GM23338 (cell line): Measurements from ENCODE around the gene COX20. TPM values are rescaled to one million over a fixed set of nuclear protein-coding genes. Genes with fewer than 3 reads are reported as not detected.

Experiments used
- ATAC-seq: fragments of 200-7000 bp; cut with Tn5 transposase; 3 replicates; pipeline ENCODE4 v1.9.1; 2020
- DNase-seq: peaks from one replicate; pipeline ENCODE4 v3.0.0-alpha.2; 2015; ENCODE audit warnings: low spot score
- H2AFZ ChIP-seq: fragments of 200-600 bp; sonication (generic); 2 replicates; pipeline ENCODE4 v1.8.0; 2016; ENCODE audit warnings: antibody characterized with exemption, mild to moderate bottlenecking, moderate library complexity
- H3F3A ChIP-seq: fragments of 200-600 bp; sonication (generic); replicated peaks from 2 replicates; pipeline ENCODE4 v1.8.0; 2017; ENCODE audit warnings: antibody characterized with exemption, mixed run types, low read depth
- H3K27ac ChIP-seq: fragments of 200-600 bp; sonication (generic); 2 replicates; pipeline ENCODE4 v1.6.1; 2016; ENCODE audit warnings: low read depth
- H3K27me3 ChIP-seq: fragments of 200-600 bp; sonication (generic); 2 replicates; pipeline ENCODE4 v1.8.0; 2016; ENCODE audit warnings: mild to moderate bottlenecking, mixed run types, moderate library complexity; ENCODE audit not compliant: insufficient read depth
- H3K36me3 ChIP-seq: fragments of 200-600 bp; sonication (generic); 2 replicates; pipeline ENCODE4 v1.8.0; 2016; ENCODE audit warnings: mild to moderate bottlenecking; ENCODE audit not compliant: insufficient read depth
- H3K4me1 ChIP-seq: fragments of 200-600 bp; sonication (generic); 2 replicates; pipeline ENCODE4 v1.8.0; 2016; ENCODE audit warnings: mild to moderate bottlenecking, moderate library complexity; ENCODE audit not compliant: insufficient read depth
- H3K4me2 ChIP-seq: fragments of 200-600 bp; sonication (generic); 2 replicates; pipeline ENCODE4 v1.7.1; 2017; ENCODE audit warnings: mixed run types
- H3K4me3 ChIP-seq: fragments of 200-600 bp; sonication (generic); 2 replicates; pipeline ENCODE4 v1.6.1; 2016; ENCODE audit warnings: mixed run types
- H3K79me2 ChIP-seq: fragments of 200-600 bp; sonication (generic); replicated peaks from 2 replicates; pipeline ENCODE4 v1.8.0; 2017; ENCODE audit warnings: mild to moderate bottlenecking; ENCODE audit not compliant: insufficient read depth
- H3K9me2 ChIP-seq: fragments of 200-600 bp; sonication (generic); 2 replicates; pipeline ENCODE4 v1.8.0; 2017; ENCODE audit not compliant: insufficient read depth
- H4K20me1 ChIP-seq: fragments of 200-600 bp; sonication (generic); replicated peaks from 2 replicates; pipeline ENCODE4 v1.8.0; 2017; ENCODE audit warnings: mild to moderate bottlenecking; ENCODE audit not compliant: insufficient read depth
- H3K27ac Mint-ChIP-seq: 2 replicates; pipeline ENCODE4 v1.8.0; 2020; ENCODE audit warnings: inconsistent platforms, mild to moderate bottlenecking, moderate library complexity, mixed read lengths
- H3K27me3 Mint-ChIP-seq: 3 replicates; pipeline ENCODE4 v1.8.0; 2022; ENCODE audit warnings: low read depth, mild to moderate bottlenecking, moderate library complexity, mixed read lengths, inconsistent platforms; ENCODE audit not compliant: insufficient read depth, poor library complexity
- H3K36me3 Mint-ChIP-seq: 3 replicates; pipeline ENCODE4 v1.8.0; 2021; ENCODE audit warnings: low read depth, mild to moderate bottlenecking, inconsistent platforms, moderate library complexity, mixed read lengths
- H3K4me1 Mint-ChIP-seq: 3 replicates; pipeline ENCODE4 v1.8.0; 2020; ENCODE audit warnings: mild to moderate bottlenecking, inconsistent platforms, mixed read lengths
- H3K4me3 Mint-ChIP-seq: 3 replicates; pipeline ENCODE4 v1.8.0; 2021; ENCODE audit warnings: moderate library complexity, mild to moderate bottlenecking, inconsistent platforms, mixed read lengths
- H3K9me3 Mint-ChIP-seq: 3 replicates; pipeline ENCODE4 v1.8.0; 2020; ENCODE audit warnings: moderate library complexity, mild to moderate bottlenecking, inconsistent platforms, mixed read lengths
- CREB1 ChIP-seq: fragments of 250-450 bp; sonication (Bioruptor Pico); IDR thresholded peaks from 2 replicates; pipeline ENCODE4 v1.5.0; 2020; ENCODE audit warnings: low read depth, mild to moderate bottlenecking, moderate library complexity
- POLR2AphosphoS5 ChIP-seq: IDR thresholded peaks from 2 replicates; pipeline ENCODE4 v1.6.1; 2016; ENCODE audit warnings: antibody characterized with exemption, low read depth
- ZNF114 ChIP-seq: fragments of 250-450 bp; sonication (Bioruptor Pico); IDR thresholded peaks from 2 replicates; pipeline ENCODE4 v1.5.0; 2020; ENCODE audit warnings: mild to moderate bottlenecking, moderate library complexity
- ZNF331 ChIP-seq: fragments of 250-450 bp; sonication (Bioruptor Pico); IDR thresholded peaks from 2 replicates; pipeline ENCODE4 v1.5.0; 2020; ENCODE audit warnings: low read depth, mild to moderate bottlenecking, moderate library complexity
- polyA plus RNA-seq: library from polyadenylated mRNA; unstranded; fragments of >200 nt; fragmentation: Nextera tagmentation; extraction: Ambion mirVana; gene quantifications from 2 replicates; pipeline ENCODE4 v1.2.1, GENCODE V29; 2016
- total RNA-seq: library from RNA; depleted of rRNA; stranded (reverse); fragments of >200 nt; shearing (Covaris generic); gene quantifications from 2 replicates; pipeline ENCODE4 v1.2.3, GENCODE V29; 2014
- TF ChIP-seq, protein P1 (sequence below), 2 experiments: fragments of 200-600 bp in 1 of 2; sonication (generic) in 1 of 2; conservative IDR thresholded peaks; 2 replicates each; pipeline versions ENCODE4 v1.5.1 to v1.6.1; 2016 to 2017; ENCODE audit warnings: antibody characterized with exemption in 2 of 2, low read depth in 2 of 2, mild to moderate bottlenecking in 2 of 2, moderate library complexity in 1 of 2
- TF ChIP-seq, protein P2 (sequence below): fragments of 250-450 bp; sonication (Bioruptor Pico); IDR thresholded peaks from 2 replicates; pipeline ENCODE4 v1.5.0; 2020; ENCODE audit warnings: mild to moderate bottlenecking, moderate library complexity
- TF ChIP-seq, protein P3 (sequence below): IDR thresholded peaks from 2 replicates; pipeline ENCODE4 v1.6.1; 2016; ENCODE audit warnings: antibody characterized with exemption
- TF ChIP-seq, protein P4 (sequence below): IDR thresholded peaks from one replicate; pipeline ENCODE4 v1.6.1; 2018; ENCODE audit warnings: antibody characterized with exemption; ENCODE audit not compliant: unreplicated experiment

Gene COX20
- total and polyA plus RNA-seq, 2 experiments from 2014 or later: 19.3 to 175 TPM

DNA sequence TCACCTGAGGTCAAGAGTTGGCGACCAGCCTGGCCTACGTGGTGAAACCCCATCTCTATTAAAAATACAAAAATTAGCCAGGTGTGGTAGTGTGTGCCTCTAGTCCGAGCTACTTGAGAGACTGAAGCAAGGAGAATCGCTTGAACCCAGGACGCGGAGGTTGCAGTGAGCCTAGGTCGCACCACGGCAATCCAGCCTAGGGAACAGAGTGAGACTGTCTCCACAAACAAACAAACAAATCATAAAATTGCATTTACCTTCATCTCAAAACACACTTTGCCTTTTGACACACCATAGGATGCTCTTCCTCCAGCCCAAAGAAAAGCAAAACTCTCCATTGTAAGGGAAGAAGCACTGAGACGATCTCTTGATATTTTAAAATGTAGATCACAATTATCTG is 24.6 kb downstream of the COX20 start:
- H3K27ac Mint-ChIP-seq: peak overlapping the region; percentile 20; the same call in 1 of the 2 replicates

More for the DNA sequence above, 24.6 kb downstream of the COX20 start:
- H3K79me2 ChIP-seq: peaks cover 92% of the 10 kb centered on the region
- peaks cover 32% of the 10 kb centered on the region for H3F3A ChIP-seq
- Mint-ChIP-seq H3K27me3 (peaks cover 22% of the 10 kb centered on the region), H3K4me1 (peaks cover 40% of the 10 kb centered on the region), H3K4me3 (peak overlapping the region; percentile 91), H3K36me3 (peaks cover 88% of the 10 kb centered on the region), H3K9me3 (peaks cover 4% of the 10 kb centered on the region; the same call in 1 of the 3 replicates)
- ATAC-seq: no peak
- no peaks in the 10 kb centered on the region for H3K9me2 ChIP-seq
- no peak for DNase-seq
- H4K20me1 ChIP-seq: peaks cover 66% of the 10 kb centered on the region
- peaks cover 58% of the 10 kb centered on the region for H3K36me3 ChIP-seq
- no peaks in the 10 kb centered on the region for H3K27me3 ChIP-seq
- peak overlapping the region; percentile 35 for H3K27ac ChIP-seq
- H3K4me2 ChIP-seq: peak overlapping the region; percentile 91
- no peak overlapping the region for H2AFZ ChIP-seq
- peaks cover 18% of the 10 kb centered on the region for H3K4me1 ChIP-seq
- H3K4me3 ChIP-seq: peak overlapping the region; percentile 92
- TF ChIP-seq CREB1 (no peak), ZNF114 (CRISPR knock-in tag) (no peak), ZNF331 (CRISPR knock-in tag) (no peak), POLR2AphosphoS5 (no peak)
- TF ChIP-seq, protein P1, sequence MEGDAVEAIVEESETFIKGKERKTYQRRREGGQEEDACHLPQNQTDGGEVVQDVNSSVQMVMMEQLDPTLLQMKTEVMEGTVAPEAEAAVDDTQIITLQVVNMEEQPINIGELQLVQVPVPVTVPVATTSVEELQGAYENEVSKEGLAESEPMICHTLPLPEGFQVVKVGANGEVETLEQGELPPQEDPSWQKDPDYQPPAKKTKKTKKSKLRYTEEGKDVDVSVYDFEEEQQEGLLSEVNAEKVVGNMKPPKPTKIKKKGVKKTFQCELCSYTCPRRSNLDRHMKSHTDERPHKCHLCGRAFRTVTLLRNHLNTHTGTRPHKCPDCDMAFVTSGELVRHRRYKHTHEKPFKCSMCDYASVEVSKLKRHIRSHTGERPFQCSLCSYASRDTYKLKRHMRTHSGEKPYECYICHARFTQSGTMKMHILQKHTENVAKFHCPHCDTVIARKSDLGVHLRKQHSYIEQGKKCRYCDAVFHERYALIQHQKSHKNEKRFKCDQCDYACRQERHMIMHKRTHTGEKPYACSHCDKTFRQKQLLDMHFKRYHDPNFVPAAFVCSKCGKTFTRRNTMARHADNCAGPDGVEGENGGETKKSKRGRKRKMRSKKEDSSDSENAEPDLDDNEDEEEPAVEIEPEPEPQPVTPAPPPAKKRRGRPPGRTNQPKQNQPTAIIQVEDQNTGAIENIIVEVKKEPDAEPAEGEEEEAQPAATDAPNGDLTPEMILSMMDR (conservative IDR thresholded peaks at IDR 0.05; ENCODE audit: low read depth in 2 of 2): no peak
- TF ChIP-seq, protein P2, sequence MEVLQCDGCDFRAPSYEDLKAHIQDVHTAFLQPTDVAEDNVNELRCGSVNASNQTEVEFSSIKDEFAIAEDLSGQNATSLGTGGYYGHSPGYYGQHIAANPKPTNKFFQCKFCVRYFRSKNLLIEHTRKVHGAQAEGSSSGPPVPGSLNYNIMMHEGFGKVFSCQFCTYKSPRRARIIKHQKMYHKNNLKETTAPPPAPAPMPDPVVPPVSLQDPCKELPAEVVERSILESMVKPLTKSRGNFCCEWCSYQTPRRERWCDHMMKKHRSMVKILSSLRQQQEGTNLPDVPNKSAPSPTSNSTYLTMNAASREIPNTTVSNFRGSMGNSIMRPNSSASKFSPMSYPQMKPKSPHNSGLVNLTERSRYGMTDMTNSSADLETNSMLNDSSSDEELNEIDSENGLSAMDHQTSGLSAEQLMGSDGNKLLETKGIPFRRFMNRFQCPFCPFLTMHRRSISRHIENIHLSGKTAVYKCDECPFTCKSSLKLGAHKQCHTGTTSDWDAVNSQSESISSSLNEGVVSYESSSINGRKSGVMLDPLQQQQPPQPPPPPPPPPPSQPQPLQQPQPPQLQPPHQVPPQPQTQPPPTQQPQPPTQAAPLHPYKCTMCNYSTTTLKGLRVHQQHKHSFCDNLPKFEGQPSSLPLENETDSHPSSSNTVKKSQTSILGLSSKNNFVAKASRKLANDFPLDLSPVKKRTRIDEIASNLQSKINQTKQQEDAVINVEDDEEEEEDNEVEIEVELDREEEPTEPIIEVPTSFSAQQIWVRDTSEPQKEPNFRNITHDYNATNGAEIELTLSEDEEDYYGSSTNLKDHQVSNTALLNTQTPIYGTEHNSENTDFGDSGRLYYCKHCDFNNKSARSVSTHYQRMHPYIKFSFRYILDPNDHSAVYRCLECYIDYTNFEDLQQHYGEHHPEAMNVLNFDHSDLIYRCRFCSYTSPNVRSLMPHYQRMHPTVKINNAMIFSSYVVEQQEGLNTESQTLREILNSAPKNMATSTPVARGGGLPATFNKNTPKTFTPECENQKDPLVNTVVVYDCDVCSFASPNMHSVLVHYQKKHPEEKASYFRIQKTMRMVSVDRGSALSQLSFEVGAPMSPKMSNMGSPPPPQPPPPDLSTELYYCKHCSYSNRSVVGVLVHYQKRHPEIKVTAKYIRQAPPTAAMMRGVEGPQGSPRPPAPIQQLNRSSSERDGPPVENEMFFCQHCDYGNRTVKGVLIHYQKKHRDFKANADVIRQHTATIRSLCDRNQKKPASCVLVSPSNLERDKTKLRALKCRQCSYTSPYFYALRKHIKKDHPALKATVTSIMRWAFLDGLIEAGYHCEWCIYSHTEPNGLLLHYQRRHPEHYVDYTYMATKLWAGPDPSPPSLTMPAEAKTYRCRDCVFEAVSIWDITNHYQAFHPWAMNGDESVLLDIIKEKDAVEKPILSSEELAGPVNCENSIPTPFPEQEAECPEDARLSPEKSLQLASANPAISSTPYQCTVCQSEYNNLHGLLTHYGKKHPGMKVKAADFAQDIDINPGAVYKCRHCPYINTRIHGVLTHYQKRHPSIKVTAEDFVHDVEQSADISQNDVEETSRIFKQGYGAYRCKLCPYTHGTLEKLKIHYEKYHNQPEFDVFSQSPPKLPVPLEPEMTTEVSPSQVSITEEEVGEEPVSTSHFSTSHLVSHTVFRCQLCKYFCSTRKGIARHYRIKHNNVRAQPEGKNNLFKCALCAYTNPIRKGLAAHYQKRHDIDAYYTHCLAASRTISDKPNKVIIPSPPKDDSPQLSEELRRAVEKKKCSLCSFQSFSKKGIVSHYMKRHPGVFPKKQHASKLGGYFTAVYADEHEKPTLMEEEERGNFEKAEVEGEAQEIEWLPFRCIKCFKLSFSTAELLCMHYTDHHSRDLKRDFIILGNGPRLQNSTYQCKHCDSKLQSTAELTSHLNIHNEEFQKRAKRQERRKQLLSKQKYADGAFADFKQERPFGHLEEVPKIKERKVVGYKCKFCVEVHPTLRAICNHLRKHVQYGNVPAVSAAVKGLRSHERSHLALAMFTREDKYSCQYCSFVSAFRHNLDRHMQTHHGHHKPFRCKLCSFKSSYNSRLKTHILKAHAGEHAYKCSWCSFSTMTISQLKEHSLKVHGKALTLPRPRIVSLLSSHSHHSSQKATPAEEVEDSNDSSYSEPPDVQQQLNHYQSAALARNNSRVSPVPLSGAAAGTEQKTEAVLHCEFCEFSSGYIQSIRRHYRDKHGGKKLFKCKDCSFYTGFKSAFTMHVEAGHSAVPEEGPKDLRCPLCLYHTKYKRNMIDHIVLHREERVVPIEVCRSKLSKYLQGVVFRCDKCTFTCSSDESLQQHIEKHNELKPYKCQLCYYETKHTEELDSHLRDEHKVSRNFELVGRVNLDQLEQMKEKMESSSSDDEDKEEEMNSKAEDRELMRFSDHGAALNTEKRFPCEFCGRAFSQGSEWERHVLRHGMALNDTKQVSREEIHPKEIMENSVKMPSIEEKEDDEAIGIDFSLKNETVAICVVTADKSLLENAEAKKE: no peak
- TF ChIP-seq, protein P3, sequence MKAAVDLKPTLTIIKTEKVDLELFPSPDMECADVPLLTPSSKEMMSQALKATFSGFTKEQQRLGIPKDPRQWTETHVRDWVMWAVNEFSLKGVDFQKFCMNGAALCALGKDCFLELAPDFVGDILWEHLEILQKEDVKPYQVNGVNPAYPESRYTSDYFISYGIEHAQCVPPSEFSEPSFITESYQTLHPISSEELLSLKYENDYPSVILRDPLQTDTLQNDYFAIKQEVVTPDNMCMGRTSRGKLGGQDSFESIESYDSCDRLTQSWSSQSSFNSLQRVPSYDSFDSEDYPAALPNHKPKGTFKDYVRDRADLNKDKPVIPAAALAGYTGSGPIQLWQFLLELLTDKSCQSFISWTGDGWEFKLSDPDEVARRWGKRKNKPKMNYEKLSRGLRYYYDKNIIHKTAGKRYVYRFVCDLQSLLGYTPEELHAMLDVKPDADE: no peak
- TF ChIP-seq, protein P4, sequence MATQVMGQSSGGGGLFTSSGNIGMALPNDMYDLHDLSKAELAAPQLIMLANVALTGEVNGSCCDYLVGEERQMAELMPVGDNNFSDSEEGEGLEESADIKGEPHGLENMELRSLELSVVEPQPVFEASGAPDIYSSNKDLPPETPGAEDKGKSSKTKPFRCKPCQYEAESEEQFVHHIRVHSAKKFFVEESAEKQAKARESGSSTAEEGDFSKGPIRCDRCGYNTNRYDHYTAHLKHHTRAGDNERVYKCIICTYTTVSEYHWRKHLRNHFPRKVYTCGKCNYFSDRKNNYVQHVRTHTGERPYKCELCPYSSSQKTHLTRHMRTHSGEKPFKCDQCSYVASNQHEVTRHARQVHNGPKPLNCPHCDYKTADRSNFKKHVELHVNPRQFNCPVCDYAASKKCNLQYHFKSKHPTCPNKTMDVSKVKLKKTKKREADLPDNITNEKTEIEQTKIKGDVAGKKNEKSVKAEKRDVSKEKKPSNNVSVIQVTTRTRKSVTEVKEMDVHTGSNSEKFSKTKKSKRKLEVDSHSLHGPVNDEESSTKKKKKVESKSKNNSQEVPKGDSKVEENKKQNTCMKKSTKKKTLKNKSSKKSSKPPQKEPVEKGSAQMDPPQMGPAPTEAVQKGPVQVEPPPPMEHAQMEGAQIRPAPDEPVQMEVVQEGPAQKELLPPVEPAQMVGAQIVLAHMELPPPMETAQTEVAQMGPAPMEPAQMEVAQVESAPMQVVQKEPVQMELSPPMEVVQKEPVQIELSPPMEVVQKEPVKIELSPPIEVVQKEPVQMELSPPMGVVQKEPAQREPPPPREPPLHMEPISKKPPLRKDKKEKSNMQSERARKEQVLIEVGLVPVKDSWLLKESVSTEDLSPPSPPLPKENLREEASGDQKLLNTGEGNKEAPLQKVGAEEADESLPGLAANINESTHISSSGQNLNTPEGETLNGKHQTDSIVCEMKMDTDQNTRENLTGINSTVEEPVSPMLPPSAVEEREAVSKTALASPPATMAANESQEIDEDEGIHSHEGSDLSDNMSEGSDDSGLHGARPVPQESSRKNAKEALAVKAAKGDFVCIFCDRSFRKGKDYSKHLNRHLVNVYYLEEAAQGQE: no peak
